Central memory CD8-positive, alpha-beta T cell (primary cell): ENCODE measurements around the gene DNAH1.

ENCODE experiments used
- ATAC-seq: fragments of 150-1000 bp; cut with Tn5 transposase; replicated peaks from 2 replicates; pipeline ENCODE4 v1.10.0; 2022; ENCODE audit warnings: mild to moderate bottlenecking, moderate FRiP score, moderate number of reproducible peaks; ENCODE audit not compliant: poor library complexity, severe bottlenecking; ENCODE audit errors: extremely low read depth
- DNase-seq, 2 donors: peaks; one replicate each; pipeline ENCODE4 v3.0.0; 2021; ENCODE audit warnings: low spot score in 2 of 2
- H3K27ac Mint-ChIP-seq: one replicate; pipeline ENCODE4 v1.8.0; 2022; ENCODE audit warnings: low read depth, mild to moderate bottlenecking, moderate library complexity, mixed read lengths
- H3K27me3 Mint-ChIP-seq: one replicate; pipeline ENCODE4 v1.8.0; 2022; ENCODE audit warnings: mixed read lengths
- H3K36me3 Mint-ChIP-seq: one replicate; pipeline ENCODE4 v1.8.0; 2022; ENCODE audit warnings: mild to moderate bottlenecking, moderate library complexity, mixed read lengths; ENCODE audit not compliant: insufficient read depth
- H3K4me1 Mint-ChIP-seq: one replicate; pipeline ENCODE4 v1.8.0; 2022; ENCODE audit warnings: mixed read lengths
- H3K4me3 Mint-ChIP-seq: one replicate; pipeline ENCODE4 v1.8.0; 2022; ENCODE audit warnings: mild to moderate bottlenecking, moderate library complexity, mixed read lengths
- H3K9me3 Mint-ChIP-seq: one replicate; pipeline ENCODE4 v1.8.0; 2022; ENCODE audit warnings: mixed read lengths

DNAH1 gene

GRCh38 chr3:52398670-52399081, 82.6 kb downstream of the DNAH1 start:
- H3K27ac Mint-ChIP-seq = no peak overlapping the region
- ATAC-seq (no peak), DNase-seq (no peak)
- no peaks in the 10 kb centered on the region for H3K9me3 Mint-ChIP-seq
- no peaks in the 10 kb centered on the region for H3K27me3 Mint-ChIP-seq
- no peak overlapping the region for H3K4me3 Mint-ChIP-seq
- H3K4me1 Mint-ChIP-seq = no peaks in the 10 kb centered on the region
- H3K36me3 Mint-ChIP-seq = peaks cover 36% of the 10 kb centered on the region

- Mint-ChIP-seq H3K4me3 (no peak overlapping the region), H3K27ac (no peak overlapping the region), H3K9me3 (no peaks in the 10 kb centered on the region), H3K4me1 (no peaks in the 10 kb centered on the region), H3K27me3 (no peaks in the 10 kb centered on the region), H3K36me3 (peaks cover 41% of the 10 kb centered on the region)
- DNase-seq (no peak), ATAC-seq (no peak)
Measured at GRCh38 chr3:52399131-52399530, 83.0 kb downstream of the DNAH1 start.

DNA sequence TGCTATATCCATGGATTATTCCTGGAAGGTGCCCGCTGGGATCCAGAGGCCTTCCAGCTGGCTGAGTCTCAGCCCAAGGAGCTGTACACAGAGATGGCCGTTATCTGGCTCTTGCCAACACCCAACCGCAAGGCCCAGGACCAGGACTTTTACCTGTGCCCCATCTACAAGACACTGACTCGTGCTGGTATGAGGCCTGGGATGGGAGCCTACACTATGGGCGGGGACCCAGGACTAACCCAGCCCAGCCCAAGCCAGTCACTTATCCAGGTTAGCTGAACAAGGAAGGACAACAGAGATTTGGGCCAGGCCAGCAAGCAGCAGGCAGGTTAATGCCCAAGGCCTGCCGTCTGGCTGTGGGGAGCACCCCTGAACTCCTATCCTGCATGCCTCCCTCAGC, 83.5 kb downstream of the DNAH1 start:
- Mint-ChIP-seq H3K27ac (no peak overlapping the region), H3K27me3 (no peaks in the 10 kb centered on the region), H3K36me3 (peaks cover 43% of the 10 kb centered on the region), H3K9me3 (no peaks in the 10 kb centered on the region), H3K4me1 (no peaks in the 10 kb centered on the region), H3K4me3 (no peak overlapping the region)
- ATAC-seq (no peak), DNase-seq (no peak)

- peaks cover 51% of the 10 kb centered on the region for H3K36me3 Mint-ChIP-seq
Measured at GRCh38 chr3:52400275-52400793, 84.2 kb downstream of the DNAH1 start.

GRCh38 chr3:52401021-52401420, 84.9 kb downstream of the DNAH1 start:
- no peaks in the 10 kb centered on the region for H3K4me1 Mint-ChIP-seq
- no peak for ATAC-seq
- H3K9me3 Mint-ChIP-seq = no peaks in the 10 kb centered on the region
- H3K27ac Mint-ChIP-seq = no peak overlapping the region
- H3K36me3 Mint-ChIP-seq = peaks cover 52% of the 10 kb centered on the region
- no peak overlapping the region for H3K4me3 Mint-ChIP-seq
- H3K27me3 Mint-ChIP-seq = no peaks in the 10 kb centered on the region
- DNase-seq = no peak

More at GRCh38 chr3:52400275-52400793, 84.2 kb downstream of the DNAH1 start:
- Mint-ChIP-seq H3K4me1 (no peaks in the 10 kb centered on the region), H3K27me3 (no peaks in the 10 kb centered on the region), H3K9me3 (no peaks in the 10 kb centered on the region), H3K4me3 (no peak overlapping the region), H3K27ac (no peak overlapping the region)
- no peak for DNase-seq
- ATAC-seq = no peak

- DNase-seq = no peak
- H3K4me1 Mint-ChIP-seq = no peaks in the 10 kb centered on the region
Measured at GRCh38 chr3:52401551-52401950, 85.4 kb downstream of the DNAH1 start.

GRCh38 chr3:52402101-52402521, 86.0 kb downstream of the DNAH1 start:
- Mint-ChIP-seq H3K27ac (no peak overlapping the region), H3K9me3 (no peaks in the 10 kb centered on the region), H3K4me1 (no peaks in the 10 kb centered on the region), H3K4me3 (no peak overlapping the region), H3K27me3 (no peaks in the 10 kb centered on the region), H3K36me3 (peaks cover 56% of the 10 kb centered on the region)
- DNase-seq (no peak), ATAC-seq (no peak)

More at GRCh38 chr3:52401551-52401950, 85.4 kb downstream of the DNAH1 start:
- H3K4me3 Mint-ChIP-seq = no peak overlapping the region
- no peak overlapping the region for H3K27ac Mint-ChIP-seq
- H3K9me3 Mint-ChIP-seq = no peaks in the 10 kb centered on the region
- no peak for ATAC-seq
- H3K27me3 Mint-ChIP-seq = no peaks in the 10 kb centered on the region
- peaks cover 55% of the 10 kb centered on the region for H3K36me3 Mint-ChIP-seq

- ATAC-seq = no peak
- no peak overlapping the region for H3K27ac Mint-ChIP-seq
- no peaks in the 10 kb centered on the region for H3K9me3 Mint-ChIP-seq
- no peak for DNase-seq
- H3K4me1 Mint-ChIP-seq = peaks cover 1% of the 10 kb centered on the region
- H3K27me3 Mint-ChIP-seq = no peaks in the 10 kb centered on the region
- no peak overlapping the region for H3K4me3 Mint-ChIP-seq
- peaks cover 62% of the 10 kb centered on the region for H3K36me3 Mint-ChIP-seq
Measured at GRCh38 chr3:52402706-52403270, 86.7 kb downstream of the DNAH1 start.

DNA sequence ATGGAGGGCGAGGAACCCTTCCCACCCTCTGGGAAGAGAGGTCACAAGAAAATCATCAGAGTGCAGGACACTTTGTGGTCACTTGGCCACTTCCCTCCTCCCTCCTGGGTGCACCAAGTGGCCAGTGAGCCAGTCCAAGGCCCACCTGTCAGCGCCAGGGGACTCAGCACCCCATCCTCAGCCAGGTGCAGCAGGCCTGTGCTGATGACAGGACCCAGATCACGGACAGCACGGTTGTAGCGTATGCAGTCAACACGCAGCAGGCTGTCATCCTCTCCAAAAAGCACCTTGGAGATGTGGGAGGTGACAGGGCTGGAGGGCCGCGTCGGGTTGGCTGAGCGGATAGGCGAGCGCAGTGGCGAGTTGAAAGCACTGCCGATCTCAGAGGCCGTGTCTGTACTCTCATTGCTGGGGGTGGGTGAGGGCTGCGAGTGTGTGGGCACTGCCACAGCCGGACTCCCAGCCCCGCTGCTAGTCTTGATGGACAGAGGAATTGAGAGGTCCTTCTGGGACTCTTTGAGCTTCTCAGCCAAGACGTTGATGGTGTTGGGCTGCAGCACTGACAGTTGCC, 87.2 kb downstream of the DNAH1 start:
- peaks cover 62% of the 10 kb centered on the region for H3K36me3 Mint-ChIP-seq
- no peak overlapping the region for H3K4me3 Mint-ChIP-seq
- no peaks in the 10 kb centered on the region for H3K27me3 Mint-ChIP-seq
- no peak overlapping the region for H3K27ac Mint-ChIP-seq
- peaks cover 7% of the 10 kb centered on the region for H3K4me1 Mint-ChIP-seq
- ATAC-seq (no peak), DNase-seq (no peak)
- H3K9me3 Mint-ChIP-seq = no peaks in the 10 kb centered on the region

- Mint-ChIP-seq H3K4me1 (peaks cover 13% of the 10 kb centered on the region), H3K36me3 (peaks cover 60% of the 10 kb centered on the region), H3K9me3 (no peaks in the 10 kb centered on the region), H3K27ac (no peak overlapping the region), H3K4me3 (no peak overlapping the region), H3K27me3 (no peaks in the 10 kb centered on the region)
- ATAC-seq = no peak
- DNase-seq = no peak
Measured at GRCh38 chr3:52403955-52404354, 87.8 kb downstream of the DNAH1 start.

- Mint-ChIP-seq H3K4me1 (peaks cover 17% of the 10 kb centered on the region), H3K4me3 (no peak overlapping the region), H3K36me3 (peaks cover 59% of the 10 kb centered on the region), H3K9me3 (no peaks in the 10 kb centered on the region), H3K27me3 (no peaks in the 10 kb centered on the region), H3K27ac (no peak overlapping the region)
- ATAC-seq = no peak
- no peak for DNase-seq
Measured at GRCh38 chr3:52404391-52404790, 88.3 kb downstream of the DNAH1 start.

DNA sequence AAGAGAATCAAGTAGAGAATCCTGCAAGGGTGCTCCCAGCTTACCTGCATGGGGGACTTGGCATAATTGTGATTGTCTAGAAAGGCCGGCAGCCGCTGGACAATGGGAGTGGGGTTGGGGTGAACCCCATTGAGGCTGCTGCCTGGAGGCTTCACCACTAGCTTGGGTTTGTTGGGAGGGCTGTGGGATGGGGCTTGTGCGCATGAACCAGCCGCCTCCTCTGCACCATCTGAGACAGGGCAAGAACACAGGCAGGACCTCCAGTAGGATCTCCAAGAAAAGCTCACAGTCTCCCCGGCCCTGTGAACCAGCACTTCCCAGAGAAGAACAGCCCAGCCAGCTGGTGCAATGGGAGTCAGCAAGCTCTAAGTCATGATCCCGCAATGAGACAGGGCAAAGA, 88.9 kb downstream of the DNAH1 start:
- Mint-ChIP-seq H3K27ac (no peak overlapping the region), H3K9me3 (no peaks in the 10 kb centered on the region), H3K27me3 (no peaks in the 10 kb centered on the region), H3K4me1 (peaks cover 22% of the 10 kb centered on the region), H3K4me3 (no peak overlapping the region), H3K36me3 (peaks cover 65% of the 10 kb centered on the region)
- ATAC-seq (no peak), DNase-seq (no peak)

- Mint-ChIP-seq H3K36me3 (peaks cover 67% of the 10 kb centered on the region), H3K4me1 (peaks cover 22% of the 10 kb centered on the region), H3K27ac (no peak overlapping the region), H3K27me3 (no peaks in the 10 kb centered on the region), H3K4me3 (no peak overlapping the region), H3K9me3 (no peaks in the 10 kb centered on the region)
- DNase-seq = no peak
- no peak for ATAC-seq
Measured at GRCh38 chr3:52405601-52406110, 89.5 kb downstream of the DNAH1 start.
